Left ventricle myocardium inferior (tissue), 1 donor: ENCODE measurements around the gene PRR3. TPM values are rescaled to one million over a fixed set of nuclear protein-coding genes. Genes with fewer than 3 reads are reported as not detected.
A peak's percentile ranks its signal among the peaks of the same experiment; 100 is the strongest.

Source experiments
- DNase-seq: peaks from one replicate; pipeline ENCODE4 v3.0.0-alpha.2; 2020
- H3K27ac ChIP-seq: fragments of 200-600 bp; replicated peaks from 2 replicates; pipeline ENCODE4 v1.8.0; 2021
- H3K27me3 ChIP-seq: fragments of 200-600 bp; 2 replicates; pipeline ENCODE4 v1.8.0; 2021; ENCODE audit warnings: low read depth
- H3K36me3 ChIP-seq: fragments of 200-600 bp; 2 replicates; pipeline ENCODE4 v1.8.0; 2021
- H3K4me1 ChIP-seq: fragments of 200-600 bp; 2 replicates; pipeline ENCODE4 v1.8.0; 2021
- H3K4me3 ChIP-seq: fragments of 200-600 bp; 2 replicates; pipeline ENCODE4 v1.8.0; 2021; ENCODE audit warnings: mild to moderate bottlenecking, moderate library complexity
- H3K9me3 ChIP-seq: fragments of 200-600 bp; replicated peaks from 2 replicates; pipeline ENCODE4 v1.8.0; 2021
- intact Hi-C: fragments of 100-400 bp; cut with micrococcal nuclease; formaldehyde crosslinking; loops from one replicate; pipeline ENCODE4 v1.11.0; 2022
- total RNA-seq: library from RNA; stranded (reverse); fragmentation: NEBNext Ultra II Directional; extraction: Animal tissue kit (Norgen Biotek cat#: 25700); gene quantifications from one replicate; pipeline ENCODE4 v1.2.1, GENCODE V29; 2021
- TF ChIP-seq, protein P1 (sequence below): fragments of 200-600 bp; IDR thresholded peaks from 2 replicates; pipeline ENCODE4 v1.8.0; 2021; ENCODE audit warnings: antibody characterized with exemption, mild to moderate bottlenecking, borderline replicate concordance
- donor health status: DM: no; HTN: yes; CAD: no; lungs with severe emphysema.

Gene PRR3
- total RNA-seq, 1 donor from 2014 or later: 2.0 TPM

DNA sequence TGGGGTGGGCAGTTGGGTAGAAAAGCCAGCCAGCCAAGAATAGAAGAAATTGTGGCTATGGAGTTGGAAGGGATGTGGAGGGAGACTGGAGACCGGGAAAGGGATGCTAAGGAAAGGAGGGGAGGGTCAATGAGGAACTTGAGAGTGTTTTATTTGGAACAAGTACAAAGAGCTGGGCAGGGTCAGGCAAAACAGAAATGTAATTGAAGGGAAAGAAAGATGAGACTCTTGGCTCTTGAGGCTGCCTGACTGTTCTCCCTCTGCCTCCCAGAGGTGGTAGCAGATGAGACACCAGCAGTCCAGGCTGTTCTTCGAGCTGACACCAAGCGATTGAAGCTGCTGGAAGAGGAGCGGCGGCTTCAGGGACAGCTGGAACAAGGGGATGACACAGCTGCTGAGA is 26.8 kb downstream of the PRR3 start:
- DNase-seq: no peak
- Histone ChIP-seq H3K27me3 (no peaks in the 10 kb centered on the region), H3K4me1 (no peaks in the 10 kb centered on the region), H3K9me3 (no peaks in the 10 kb centered on the region), H3K36me3 (peaks cover 98% of the 10 kb centered on the region), H3K27ac (no peak overlapping the region), H3K4me3 (no peak overlapping the region)
- TF ChIP-seq, protein P1, sequence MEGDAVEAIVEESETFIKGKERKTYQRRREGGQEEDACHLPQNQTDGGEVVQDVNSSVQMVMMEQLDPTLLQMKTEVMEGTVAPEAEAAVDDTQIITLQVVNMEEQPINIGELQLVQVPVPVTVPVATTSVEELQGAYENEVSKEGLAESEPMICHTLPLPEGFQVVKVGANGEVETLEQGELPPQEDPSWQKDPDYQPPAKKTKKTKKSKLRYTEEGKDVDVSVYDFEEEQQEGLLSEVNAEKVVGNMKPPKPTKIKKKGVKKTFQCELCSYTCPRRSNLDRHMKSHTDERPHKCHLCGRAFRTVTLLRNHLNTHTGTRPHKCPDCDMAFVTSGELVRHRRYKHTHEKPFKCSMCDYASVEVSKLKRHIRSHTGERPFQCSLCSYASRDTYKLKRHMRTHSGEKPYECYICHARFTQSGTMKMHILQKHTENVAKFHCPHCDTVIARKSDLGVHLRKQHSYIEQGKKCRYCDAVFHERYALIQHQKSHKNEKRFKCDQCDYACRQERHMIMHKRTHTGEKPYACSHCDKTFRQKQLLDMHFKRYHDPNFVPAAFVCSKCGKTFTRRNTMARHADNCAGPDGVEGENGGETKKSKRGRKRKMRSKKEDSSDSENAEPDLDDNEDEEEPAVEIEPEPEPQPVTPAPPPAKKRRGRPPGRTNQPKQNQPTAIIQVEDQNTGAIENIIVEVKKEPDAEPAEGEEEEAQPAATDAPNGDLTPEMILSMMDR: no peak
- intact Hi-C loops: no loop called here

DNA sequence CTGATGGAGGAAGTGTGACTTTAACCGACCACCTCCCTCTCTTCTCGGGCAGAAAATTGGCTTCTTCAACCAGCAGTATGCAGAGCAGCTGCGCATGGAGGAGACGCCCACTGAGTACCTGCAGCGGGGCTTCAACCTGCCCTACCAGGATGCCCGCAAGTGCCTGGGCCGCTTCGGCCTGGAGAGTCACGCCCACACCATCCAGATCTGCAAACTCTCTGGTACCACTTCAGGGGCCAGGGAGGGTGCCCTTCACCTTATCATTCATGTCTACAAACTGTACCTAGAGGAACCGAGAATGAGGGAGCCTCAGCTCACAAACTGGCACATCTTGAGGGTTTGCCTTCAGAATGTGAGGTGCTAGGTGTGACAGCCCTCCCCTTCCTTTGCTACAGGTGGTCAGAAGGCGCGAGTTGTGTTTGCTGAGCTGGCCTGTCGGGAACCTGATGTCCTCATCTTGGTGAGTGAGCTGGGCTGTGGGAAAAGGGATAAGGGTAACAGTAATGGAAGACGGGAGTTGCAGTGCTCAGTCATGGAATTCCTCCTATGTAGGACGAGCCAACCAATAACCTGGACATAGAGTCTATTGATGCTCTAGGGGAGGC is 32.8 kb downstream of the PRR3 start:
- DNase-seq: no peak
- Histone ChIP-seq H3K4me1 (no peaks in the 10 kb centered on the region), H3K36me3 (peaks cover 98% of the 10 kb centered on the region), H3K9me3 (no peaks in the 10 kb centered on the region), H3K4me3 (no peak overlapping the region), H3K27me3 (no peaks in the 10 kb centered on the region), H3K27ac (no peak overlapping the region)
- TF ChIP-seq, protein P1: no peak
- intact Hi-C loops: no loop called here

DNA sequence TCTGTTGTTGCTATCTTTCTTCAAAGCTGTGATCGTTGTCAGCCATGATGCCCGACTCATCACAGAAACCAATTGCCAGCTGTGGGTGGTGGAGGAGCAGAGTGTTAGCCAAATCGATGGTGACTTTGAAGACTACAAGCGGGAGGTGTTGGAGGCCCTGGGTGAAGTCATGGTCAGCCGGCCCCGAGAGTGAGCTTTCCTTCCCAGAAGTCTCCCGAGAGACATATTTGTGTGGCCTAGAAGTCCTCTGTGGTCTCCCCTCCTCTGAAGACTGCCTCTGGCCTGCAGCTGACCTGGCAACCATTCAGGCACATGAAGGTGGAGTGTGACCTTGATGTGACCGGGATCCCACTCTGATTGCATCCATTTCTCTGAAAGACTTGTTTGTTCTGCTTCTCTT is 33.4 kb downstream of the PRR3 start:
- TF ChIP-seq, protein P1: no peak
- Histone ChIP-seq H3K27ac (peak overlapping the region; percentile 19), H3K27me3 (no peaks in the 10 kb centered on the region), H3K36me3 (peaks cover 96% of the 10 kb centered on the region), H3K9me3 (no peaks in the 10 kb centered on the region), H3K4me3 (no peak overlapping the region), H3K4me1 (no peaks in the 10 kb centered on the region)
- intact Hi-C loops: no loop called here
- no peak for DNase-seq

DNA sequence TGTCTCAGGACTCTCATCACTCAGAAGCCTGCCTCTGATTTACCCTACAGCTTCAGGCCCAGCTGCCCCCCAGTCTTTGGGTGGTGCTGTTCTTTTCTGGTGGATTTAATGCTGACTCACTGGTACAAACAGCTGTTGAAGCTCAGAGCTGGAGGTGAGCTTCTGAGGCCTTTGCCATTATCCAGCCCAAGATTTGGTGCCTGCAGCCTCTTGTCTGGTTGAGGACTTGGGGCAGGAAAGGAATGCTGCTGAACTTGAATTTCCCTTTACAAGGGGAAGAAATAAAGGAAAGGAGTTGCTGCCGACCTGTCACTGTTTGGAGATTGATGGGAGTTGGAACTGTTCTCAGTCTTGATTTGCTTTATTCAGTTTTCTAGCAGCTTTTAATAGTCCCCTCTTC is 33.9 kb downstream of the PRR3 start:
- Histone ChIP-seq H3K36me3 (peaks cover 91% of the 10 kb centered on the region), H3K27ac (peak overlapping the region; percentile 19), H3K4me3 (no peak overlapping the region), H3K27me3 (no peaks in the 10 kb centered on the region), H3K9me3 (no peaks in the 10 kb centered on the region), H3K4me1 (no peaks in the 10 kb centered on the region)
- DNase-seq: no peak
- TF ChIP-seq, protein P1: no peak
- intact Hi-C loops: no loop called here

DNA sequence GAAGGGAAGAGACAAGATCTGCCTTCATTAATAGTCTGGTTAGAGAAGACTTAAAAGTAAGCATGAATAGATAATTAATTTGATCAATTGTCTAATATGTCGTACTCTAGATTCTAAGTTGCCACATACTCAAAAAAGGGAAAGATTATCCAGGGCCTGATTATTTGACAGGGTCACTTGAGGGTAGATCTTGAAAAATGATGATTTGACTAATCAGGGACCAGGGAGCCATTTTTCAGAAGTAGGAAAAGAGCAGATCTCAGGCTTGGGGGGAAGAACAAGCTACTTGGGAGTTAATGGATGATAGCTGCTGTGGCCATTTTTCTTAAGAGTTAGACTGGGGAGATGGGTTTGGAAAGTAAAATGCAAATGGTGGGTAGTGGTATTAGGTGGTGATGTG is 35.2 kb downstream of the PRR3 start:
- H3K4me3 ChIP-seq: no peak overlapping the region
- H3K27me3 ChIP-seq: no peaks in the 10 kb centered on the region
- intact Hi-C loops: no loop called here
- peaks cover 78% of the 10 kb centered on the region for H3K36me3 ChIP-seq
- H3K9me3 ChIP-seq: no peaks in the 10 kb centered on the region
- no peak overlapping the region for H3K27ac ChIP-seq
- no peaks in the 10 kb centered on the region for H3K4me1 ChIP-seq
- DNase-seq: no peak
- TF ChIP-seq, protein P1: no peak
